ENCODE measurements around the gene LOXHD1. TPM values are rescaled to one million over a fixed set of nuclear protein-coding genes. Genes with fewer than 3 reads are reported as not detected.

Gene LOXHD1
- total RNA-seq, 1 experiment from 2014 or later: not detected

- H3K4me3 ChIP-seq: no peak overlapping the region
- H3K36me3 ChIP-seq (ENCODE audit: low read depth): peaks cover 18% of the 10 kb centered on the region
- no peak overlapping the region for H2AFZ ChIP-seq
- no peaks in the 10 kb centered on the region for H3K79me2 ChIP-seq (ENCODE audit: low read depth)
- no peaks in the 10 kb centered on the region for H3F3A ChIP-seq (ENCODE audit: insufficient read depth, low read depth)
- TF ChIP-seq EZH2 (IDR thresholded peaks at IDR 0.05; ENCODE audit: low read depth): no peak
- no peak for TF ChIP-seq CTCF (conservative IDR thresholded peaks at IDR 0.05)
- H3K9me2 ChIP-seq (ENCODE audit: insufficient read depth): no peaks in the 10 kb centered on the region
- H3K27me3 ChIP-seq (ENCODE audit: insufficient read depth, low read depth): no peaks in the 10 kb centered on the region
- no peaks in the 10 kb centered on the region for H3K9me3 ChIP-seq (ENCODE audit: insufficient read depth, low read depth)
- no peaks in the 10 kb centered on the region; the same call in 1 of the 2 replicates for H3K4me1 ChIP-seq (replicated peaks; ENCODE audit: insufficient read depth)
- no peak overlapping the region for H3K27ac ChIP-seq
- H3K4me2 ChIP-seq: no peak overlapping the region
- POLR2A ChIA-PET (ENCODE audit: unreplicated experiment): interaction anchor here (0.6 kb wide), 1 partner anchor 27 kb away, joined by 4 read pairs; no protein-coding TSS in a partner anchor
- intact Hi-C loops (cut with micrococcal nuclease; ENCODE audit: unreplicated experiment): no loop called here
- no TSS peak for BruUV-seq (replicated peaks)
- DNase-seq: no peak
- H4K20me1 ChIP-seq (ENCODE audit: insufficient read depth): no peaks in the 10 kb centered on the region; the same call in 1 of the 2 replicates
- CTCF ChIA-PET: no interaction called here
These were observed 209.7 kb downstream of the LOXHD1 start for GRCh38 chr18:46447323-46447722.

DNA sequence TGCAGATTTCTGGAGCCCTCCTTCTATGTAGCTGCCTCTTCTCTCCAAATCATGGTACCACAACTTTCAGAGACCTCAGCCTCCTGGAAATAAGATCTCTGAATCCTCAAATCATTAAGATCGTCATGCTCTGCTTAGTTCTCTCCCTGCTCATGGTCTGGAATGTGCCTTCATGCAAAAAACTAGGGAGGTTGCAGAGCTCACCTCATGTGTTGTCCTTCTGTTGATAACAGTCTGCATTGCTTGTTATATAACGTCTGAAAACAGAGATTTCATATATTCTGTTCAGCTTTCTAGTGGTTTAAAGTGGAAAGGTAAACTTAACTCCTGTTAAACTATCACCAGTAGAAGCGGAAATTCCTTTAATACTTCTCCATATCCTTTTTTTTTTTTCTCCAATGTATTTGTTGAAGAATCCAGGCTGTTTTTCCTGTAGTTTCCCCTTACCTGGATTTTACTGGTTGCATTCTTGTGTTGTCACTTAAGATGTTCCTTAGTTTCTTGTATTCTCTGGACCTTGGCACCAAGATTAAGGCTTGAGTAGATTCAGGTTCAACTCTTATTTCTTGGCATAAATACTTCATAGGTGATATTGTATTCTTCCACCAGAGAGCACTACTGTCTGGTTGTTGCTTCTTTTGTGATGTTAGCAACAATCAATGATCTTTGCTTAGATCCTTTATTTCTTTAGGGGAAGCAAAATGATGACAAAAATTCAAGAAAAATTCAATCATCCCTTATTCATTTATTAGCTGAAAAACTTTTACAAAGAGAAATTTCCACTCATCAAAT is 211.3 kb downstream of the LOXHD1 start:
- TF ChIP-seq CTCF (conservative IDR thresholded peaks at IDR 0.05): no peak
- TF ChIP-seq EZH2 (IDR thresholded peaks at IDR 0.05; ENCODE audit: low read depth): no peak
- H3K9me2 ChIP-seq (ENCODE audit: insufficient read depth): no peaks in the 10 kb centered on the region
- H3K9me3 ChIP-seq (ENCODE audit: insufficient read depth, low read depth): no peaks in the 10 kb centered on the region
- intact Hi-C loops (cut with micrococcal nuclease; ENCODE audit: unreplicated experiment): no loop called here
- DNase-seq: no peak
- no peak overlapping the region for H3K27ac ChIP-seq
- ChIA-PET CTCF (no interaction called here), POLR2A (ENCODE audit: unreplicated experiment) (no interaction called here)
- H3K36me3 ChIP-seq (ENCODE audit: low read depth): peaks cover 11% of the 10 kb centered on the region
- no peaks in the 10 kb centered on the region; the same call in 1 of the 2 replicates for H3K4me1 ChIP-seq (replicated peaks; ENCODE audit: insufficient read depth)
- BruUV-seq (replicated peaks): no TSS peak
- H3K4me2 ChIP-seq: no peak overlapping the region
- no peaks in the 10 kb centered on the region for H3F3A ChIP-seq (ENCODE audit: insufficient read depth, low read depth)
- H4K20me1 ChIP-seq (ENCODE audit: insufficient read depth): no peaks in the 10 kb centered on the region; the same call in 1 of the 2 replicates
- H3K27me3 ChIP-seq (ENCODE audit: insufficient read depth, low read depth): no peaks in the 10 kb centered on the region
- no peak overlapping the region for H3K4me3 ChIP-seq
- H3K79me2 ChIP-seq (ENCODE audit: low read depth): no peaks in the 10 kb centered on the region
- H2AFZ ChIP-seq: no peak overlapping the region

DNA sequence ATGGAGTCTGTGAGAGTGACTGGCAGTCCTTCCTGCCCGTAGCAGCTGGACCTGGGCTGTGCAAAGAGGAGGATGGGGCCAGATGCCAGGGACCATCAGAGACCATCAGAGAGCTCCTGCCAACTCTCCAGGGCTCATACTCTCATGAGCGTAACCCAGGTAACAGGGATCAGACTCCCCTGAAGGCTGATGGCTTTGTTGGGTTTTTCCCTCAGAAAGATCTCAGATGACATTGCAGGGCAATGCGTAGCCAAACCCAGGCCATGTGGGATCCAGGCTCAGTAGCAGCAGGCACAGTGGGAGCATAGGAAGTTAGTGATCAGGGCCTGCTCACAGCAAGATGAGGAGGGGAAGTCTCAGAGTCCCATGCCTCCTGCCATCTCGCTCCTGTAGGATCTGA is 218.0 kb downstream of the LOXHD1 start:
- Histone ChIP-seq H3K79me2 (ENCODE audit: low read depth) (no peaks in the 10 kb centered on the region), H3K27ac (no peak overlapping the region), H3K4me3 (no peak overlapping the region), H2AFZ (no peak overlapping the region), H3K27me3 (ENCODE audit: insufficient read depth, low read depth) (no peaks in the 10 kb centered on the region), H3K36me3 (ENCODE audit: low read depth) (peaks cover 7% of the 10 kb centered on the region; the same call in 1 of the 2 replicates), H3F3A (ENCODE audit: insufficient read depth, low read depth) (no peaks in the 10 kb centered on the region), H3K4me1 (replicated peaks; ENCODE audit: insufficient read depth) (no peaks in the 10 kb centered on the region), H3K9me3 (ENCODE audit: insufficient read depth, low read depth) (no peaks in the 10 kb centered on the region), H4K20me1 (ENCODE audit: insufficient read depth) (peaks cover 6% of the 10 kb centered on the region; the same call in 1 of the 2 replicates), H3K9me2 (ENCODE audit: insufficient read depth) (no peaks in the 10 kb centered on the region), H3K4me2 (no peak overlapping the region)
- intact Hi-C loops (cut with micrococcal nuclease; ENCODE audit: unreplicated experiment): no loop called here
- no peak for DNase-seq
- ChIA-PET POLR2A (ENCODE audit: unreplicated experiment) (no interaction called here), CTCF (no interaction called here)
- TF ChIP-seq CTCF (conservative IDR thresholded peaks at IDR 0.05) (no peak), EZH2 (IDR thresholded peaks at IDR 0.05; ENCODE audit: low read depth) (no peak)
- BruUV-seq (replicated peaks): no TSS peak
